Naive thymus-derived CD8-positive, alpha-beta T cell (primary cell): Measurements from ENCODE around the gene IFITM1. TPM values are rescaled to one million over a fixed set of nuclear protein-coding genes. Genes with fewer than 3 reads are reported as not detected.
"Not testable (repeated sequence)": the region's sequence is repeated elsewhere in the genome, so short reads cannot be mapped to it uniquely, and the experiment has no call there.

Experiments
- ATAC-seq, 2 donors: fragments of 150-1000 bp; cut with Tn5 transposase in 1 of 2; sonication (Bioruptor Pico), chemical (Tn5 transposase) in 1 of 2; 1 replicate in 1 of 2; 2 replicates in 1 of 2; pipeline ENCODE4 v1.10.0; 2021; ENCODE audit warnings: mild to moderate bottlenecking in 2 of 2, moderate library complexity in 2 of 2
- POLR2A ChIA-PET: fragments of 350-600 bp; sonication (Branson Sonifier 250); formaldehyde crosslinking; loops from one replicate; lab custom pipeline; 2021; ENCODE audit warnings: antibody characterized with exemption; lab: Charles Lee
- DNase-seq, 10 donors: peaks; one replicate each; pipeline versions ENCODE4 v3.0.0 to v3.0.0-alpha.2; 2020 to 2022
- H3K27ac Mint-ChIP-seq, 10 donors: one replicate each; pipeline ENCODE4 v1.8.0; 2020 to 2022; ENCODE audit warnings: mild to moderate bottlenecking in 10 of 10, mixed read lengths in 10 of 10, moderate library complexity in 4 of 10, inconsistent platforms in 1 of 10
- H3K27me3 Mint-ChIP-seq, 5 donors: one replicate each; pipeline ENCODE4 v1.8.0; 2021 to 2022; ENCODE audit warnings: mixed read lengths in 5 of 5
- H3K36me3 Mint-ChIP-seq, 3 donors: one replicate each; pipeline ENCODE4 v1.8.0; 2020 to 2022; ENCODE audit warnings: mixed read lengths in 3 of 3, mild to moderate bottlenecking in 2 of 3, inconsistent platforms in 1 of 3
- H3K4me1 Mint-ChIP-seq, 4 donors: one replicate each; pipeline ENCODE4 v1.8.0; 2021 to 2022; ENCODE audit warnings: mixed read lengths in 4 of 4
- H3K4me3 Mint-ChIP-seq, 10 donors: one replicate each; pipeline ENCODE4 v1.8.0; 2020 to 2022; ENCODE audit warnings: mild to moderate bottlenecking in 10 of 10, mixed read lengths in 10 of 10, moderate library complexity in 6 of 10, inconsistent platforms in 1 of 10
- H3K9me3 Mint-ChIP-seq, 9 donors: one replicate each; pipeline ENCODE4 v1.8.0; 2020 to 2022; ENCODE audit warnings: mixed read lengths in 9 of 9, mild to moderate bottlenecking in 3 of 9, inconsistent platforms in 1 of 9, moderate library complexity in 1 of 9
- polyA plus RNA-seq, 3 donors: library from polyadenylated mRNA; unstranded; fragments of 300-500 nt; fragmentation: Illumina TruSeq; gene quantifications; one replicate each; pipeline ENCODE4 v1.2.3, GENCODE V29; 2021
- total RNA-seq, 8 experiments: library from RNA in 2 of 8; stranded (reverse) in 2 of 8; gene quantifications; one replicate each; pipeline ENCODE4 v1.2.3 and lab custom pipeline; 2021 to 2026

The IFITM1 gene
- total and polyA plus RNA-seq, 5 experiments from 2014 or later: 90.0 to 2,198 (median 1,833) TPM

GRCh38 chr11:330694-331357 lies 17.0 kb downstream of the IFITM1 start:
- DNase-seq (no peak), ATAC-seq (no peak)
- POLR2A ChIA-PET: interaction anchor here (0.8 to 5.6 kb wide), 7 partner anchors 9 to 86 kb away, joined by 3 to 38 read pairs (median 20); no protein-coding TSS in a partner anchor
- Mint-ChIP-seq H3K4me1 (peaks cover 30 to 86% (median 71%) of the 10 kb centered on the region in 4 donors), H3K27me3 (no peaks in the 10 kb centered on the region), H3K36me3 (no peaks in the 10 kb centered on the region), H3K27ac (peak overlapping the region; percentile 64 to 94 (median 88)), H3K9me3 (no peaks in the 10 kb centered on the region), H3K4me3 (peak overlapping the region; percentile 40 to 84 (median 66))

GRCh38 chr11:331358-332060 lies 17.7 kb downstream of the IFITM1 start:
- H3K4me1 Mint-ChIP-seq: peaks cover 32 to 86% (median 71%) of the 10 kb centered on the region in 4 donors
- no peaks in the 10 kb centered on the region for H3K27me3 Mint-ChIP-seq
- no peaks in the 10 kb centered on the region for H3K9me3 Mint-ChIP-seq
- H3K4me3 Mint-ChIP-seq: peak overlapping the region; percentile 40 to 84 (median 66)
- POLR2A ChIA-PET: interaction anchor here (0.6 to 5.6 kb wide), 5 partner anchors 8 to 48 kb away, joined by 8 to 38 read pairs (median 24); no protein-coding TSS in a partner anchor
- no peaks in the 10 kb centered on the region for H3K36me3 Mint-ChIP-seq
- H3K27ac Mint-ChIP-seq: peak overlapping the region; percentile 53 to 92 (median 82)
- DNase-seq (no peak), ATAC-seq (no peak)

DNA sequence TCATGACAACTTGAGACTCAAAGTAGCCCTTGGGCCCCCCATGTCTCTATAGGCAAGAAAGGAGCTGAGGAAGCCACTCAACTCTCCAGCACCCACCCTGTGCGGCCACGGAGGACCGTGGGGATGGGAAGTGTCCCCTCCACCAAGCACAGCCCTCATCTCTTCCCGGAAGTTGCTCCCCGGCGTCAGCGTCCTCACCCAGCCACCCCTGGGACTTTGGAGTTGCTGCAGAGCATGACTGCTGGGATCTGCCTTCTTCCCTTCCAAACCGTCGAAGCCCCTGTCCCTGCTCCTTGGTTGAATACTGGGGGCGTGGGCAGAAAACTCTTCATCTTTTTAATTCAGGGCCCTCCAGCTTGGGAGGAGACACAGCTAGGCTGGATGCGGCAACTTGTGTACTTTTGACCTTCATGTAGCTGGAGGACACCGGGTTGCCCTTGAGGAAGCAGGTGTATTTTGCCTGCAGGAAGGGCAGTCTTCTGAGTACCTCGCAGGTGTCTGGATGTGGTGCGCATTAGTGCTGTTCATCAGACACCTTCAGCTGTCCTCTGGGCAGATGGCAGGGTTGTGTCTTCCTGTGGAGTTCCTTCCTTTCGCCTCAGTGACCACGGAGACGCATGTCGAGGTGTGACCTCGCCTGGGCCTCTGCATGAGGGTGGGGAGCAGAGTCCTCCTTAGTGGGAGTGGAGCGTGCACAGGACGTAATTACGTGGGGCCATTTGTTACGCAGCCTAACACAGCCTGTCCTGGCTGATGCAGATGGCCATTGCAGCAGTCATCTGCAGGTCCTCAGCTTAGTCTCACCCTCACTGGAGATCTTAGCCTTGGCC lies 19.0 kb downstream of the IFITM1 start:
- peak overlapping the region in 9 of 10 donors; percentile 18 to 70 (median 54) for H3K4me3 Mint-ChIP-seq
- no peaks in the 10 kb centered on the region for H3K9me3 Mint-ChIP-seq
- ATAC-seq (no peak), DNase-seq (no peak)
- H3K27me3 Mint-ChIP-seq: no peaks in the 10 kb centered on the region
- POLR2A ChIA-PET: interaction anchor here (0.6 to 2.4 kb wide), 4 partner anchors 9 to 17 kb away, joined by 3 to 7 read pairs (median 4); no protein-coding TSS in a partner anchor
- H3K36me3 Mint-ChIP-seq: no peaks in the 10 kb centered on the region
- peak overlapping the region in 8 of 10 donors; percentile 20 to 76 (median 44) for H3K27ac Mint-ChIP-seq
- peaks cover 32 to 84% (median 66%) of the 10 kb centered on the region in 4 donors for H3K4me1 Mint-ChIP-seq

GRCh38 chr11:333616-334263 lies 19.9 kb downstream of the IFITM1 start:
- POLR2A ChIA-PET: interaction anchor here (0.6 to 2.4 kb wide), 2 partner anchors 10 to 12 kb away, joined by 3 to 7 read pairs; no protein-coding TSS in a partner anchor
- DNase-seq, H3K9me3 Mint-ChIP-seq, ATAC-seq, H3K4me3 Mint-ChIP-seq, H3K36me3 Mint-ChIP-seq, H3K27me3 Mint-ChIP-seq: not testable (repeated sequence)
- Mint-ChIP-seq H3K4me1 (peaks cover 34 to 77% (median 65%) of the 10 kb centered on the region in 4 donors), H3K27ac (peak overlapping the region in 2 of 10 donors; percentile 35 to 69)

DNA sequence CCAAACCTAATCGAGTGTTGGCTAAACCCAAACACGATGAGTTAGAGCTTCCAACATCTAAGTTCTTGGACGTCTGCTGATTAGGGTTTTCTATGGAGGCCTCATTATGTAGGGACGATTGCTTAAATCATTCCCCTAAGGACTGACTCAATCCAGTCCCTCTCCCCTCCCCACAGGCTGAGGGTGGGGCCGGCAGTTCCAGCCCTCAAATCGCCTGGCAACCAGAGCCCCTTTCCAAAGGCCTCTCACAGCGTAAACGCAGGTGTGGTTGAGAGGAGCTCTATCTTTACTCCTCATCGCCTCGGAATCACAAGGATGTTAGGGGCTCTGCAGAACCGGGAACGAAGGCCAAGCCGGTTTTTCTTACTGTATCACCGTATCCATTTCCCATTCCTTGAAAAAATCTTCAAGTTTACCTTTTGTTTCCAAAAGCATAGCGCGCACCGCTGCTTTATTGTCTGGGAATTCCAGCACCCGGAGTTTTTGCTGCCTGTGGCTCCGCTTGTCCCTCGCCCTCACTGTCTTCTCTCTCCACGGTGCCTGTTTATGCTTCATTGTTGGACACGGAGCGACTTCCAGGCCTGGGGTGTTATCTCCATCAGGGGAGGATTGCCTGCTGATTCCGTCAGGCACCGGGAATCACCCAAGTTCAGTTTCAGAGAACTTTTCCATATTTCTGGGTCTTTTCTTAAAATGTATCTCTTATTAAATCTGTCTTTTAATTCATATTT lies 20.6 kb downstream of the IFITM1 start:
- Mint-ChIP-seq H3K9me3 (no peaks in the 10 kb centered on the region), H3K27me3 (no peaks in the 10 kb centered on the region), H3K4me3 (no peak overlapping the region), H3K36me3 (no peaks in the 10 kb centered on the region), H3K27ac (peak overlapping the region in 2 of 10 donors; percentile 14 to 46), H3K4me1 (peaks cover 29 to 71% (median 58%) of the 10 kb centered on the region in 4 donors)
- ATAC-seq (no peak), DNase-seq (no peak)
- POLR2A ChIA-PET: interaction anchor here (2.4 kb wide), 1 partner anchor 11 kb away, joined by 7 read pairs; no protein-coding TSS in a partner anchor

DNA sequence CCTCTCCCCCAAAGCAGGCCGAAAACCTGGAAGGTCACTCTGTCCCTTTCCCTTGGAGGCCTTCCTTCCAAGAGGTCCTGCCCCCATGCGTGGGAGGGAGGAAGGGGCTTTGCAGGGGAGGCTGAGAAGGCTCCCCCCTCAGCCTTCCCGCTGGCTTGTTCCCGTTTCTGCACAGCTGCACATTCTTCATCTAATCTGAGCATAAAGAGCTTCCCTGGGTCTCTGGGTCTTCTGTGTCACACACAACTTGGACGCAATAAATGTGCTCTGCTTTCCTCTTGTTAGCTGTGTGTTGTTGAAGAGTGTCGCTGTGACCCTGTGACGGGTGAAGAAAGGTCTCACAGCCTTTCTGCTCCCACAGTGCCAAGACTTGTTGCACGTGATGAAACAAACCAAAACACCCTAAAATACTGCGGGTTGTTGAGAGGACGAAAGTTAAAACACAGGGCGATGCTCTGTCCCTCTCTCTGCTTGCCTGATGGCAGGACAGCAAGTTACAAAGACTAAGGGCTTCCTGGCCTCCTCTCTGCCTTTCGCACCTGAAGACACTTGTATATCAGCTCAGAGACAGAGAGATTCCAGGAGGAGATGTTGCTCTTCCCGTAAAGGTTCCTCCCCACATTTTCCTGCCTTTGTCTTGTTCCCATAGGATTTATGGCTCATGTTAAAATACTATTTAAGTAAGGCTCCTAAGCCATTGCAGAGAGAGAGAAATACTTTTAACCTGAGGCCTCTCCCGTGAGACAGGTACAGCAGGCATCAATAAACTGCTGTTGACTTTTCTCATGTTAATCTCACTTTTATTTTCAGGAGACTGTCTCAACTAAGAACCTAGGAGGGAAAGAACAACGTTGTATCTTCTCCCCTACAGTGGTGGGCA lies 22.2 kb downstream of the IFITM1 start:
- Mint-ChIP-seq H3K4me1 (peaks cover 24 to 62% (median 50%) of the 10 kb centered on the region in 4 donors), H3K27ac (peak overlapping the region; percentile 10 to 88 (median 70)), H3K4me3 (peak overlapping the region in 7 of 10 donors; percentile 12 to 75 (median 45)), H3K36me3 (no peaks in the 10 kb centered on the region), H3K9me3 (no peaks in the 10 kb centered on the region), H3K27me3 (no peaks in the 10 kb centered on the region)
- DNase-seq (no peak), ATAC-seq (peak in 1 of 2 donors; percentile 27)
- POLR2A ChIA-PET: interaction anchor here (0.6 kb wide), 1 partner anchor 13 kb away, joined by 3 read pairs; no protein-coding TSS in a partner anchor

- H3K4me3 Mint-ChIP-seq: peak overlapping the region in 7 of 10 donors; percentile 12 to 75 (median 45)
- peak overlapping the region; percentile 10 to 88 (median 70) for H3K27ac Mint-ChIP-seq
Measured at GRCh38 chr11:336659-337198, 22.9 kb downstream of the IFITM1 start.

DNA sequence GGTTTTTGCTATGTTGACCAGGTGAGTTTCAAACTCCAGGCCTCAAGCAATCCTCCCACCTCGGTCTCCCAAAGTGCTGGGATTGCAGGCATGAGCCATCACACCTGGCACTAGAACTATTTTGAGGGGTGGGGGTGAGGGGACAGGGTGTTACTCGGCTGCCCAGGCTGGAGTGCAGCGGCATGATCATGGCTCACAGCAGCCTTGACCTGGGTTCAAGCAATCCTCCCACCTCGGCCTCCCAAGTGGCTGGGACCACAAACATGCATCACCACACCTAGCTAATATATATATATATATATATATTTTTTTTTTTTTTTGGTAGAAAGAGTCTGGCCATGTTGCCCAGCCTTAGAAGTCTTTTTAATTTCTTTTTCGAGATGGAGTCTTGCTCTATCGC lies 23.9 kb downstream of the IFITM1 start:
- H3K36me3 Mint-ChIP-seq: no peaks in the 10 kb centered on the region
- H3K27me3 Mint-ChIP-seq: no peaks in the 10 kb centered on the region
- POLR2A ChIA-PET: interaction anchor here (0.6 to 1.1 kb wide), 3 partner anchors 16 to 40 kb away, joined by 3 to 4 read pairs (median 3); no protein-coding TSS in a partner anchor

More at GRCh38 chr11:336659-337198, 22.9 kb downstream of the IFITM1 start:
- no peaks in the 10 kb centered on the region for H3K27me3 Mint-ChIP-seq
- no peaks in the 10 kb centered on the region for H3K36me3 Mint-ChIP-seq
- DNase-seq (no peak), ATAC-seq (peak in 1 of 2 donors; percentile 23)
- peaks cover 26 to 62% (median 50%) of the 10 kb centered on the region in 4 donors for H3K4me1 Mint-ChIP-seq
- POLR2A ChIA-PET: interaction anchor here (1.1 kb wide), 1 partner anchor 17 kb away, joined by 3 read pairs; no protein-coding TSS in a partner anchor
- no peaks in the 10 kb centered on the region for H3K9me3 Mint-ChIP-seq

GRCh38 chr11:339963-340362 lies 26.1 kb downstream of the IFITM1 start:
- H3K4me1 Mint-ChIP-seq: peaks cover 25 to 55% (median 47%) of the 10 kb centered on the region in 4 donors
- DNase-seq: no peak
- POLR2A ChIA-PET: interaction anchor here (1.0 to 3.3 kb wide), 4 partner anchors 11 to 50 kb away, joined by 3 to 24 read pairs (median 6); no protein-coding TSS in a partner anchor
- no peak overlapping the region for H3K4me3 Mint-ChIP-seq
- no peaks in the 10 kb centered on the region for H3K9me3 Mint-ChIP-seq
- H3K27ac Mint-ChIP-seq: no peak overlapping the region
- no peaks in the 10 kb centered on the region for H3K36me3 Mint-ChIP-seq
- ATAC-seq: no peak
- no peaks in the 10 kb centered on the region for H3K27me3 Mint-ChIP-seq

More for the DNA sequence above, 23.9 kb downstream of the IFITM1 start:
- ATAC-seq (no peak), DNase-seq (no peak)
- H3K27ac Mint-ChIP-seq: no peak overlapping the region
- no peaks in the 10 kb centered on the region for H3K9me3 Mint-ChIP-seq
- peak overlapping the region in 1 of 10 donors; percentile 29 for H3K4me3 Mint-ChIP-seq
- H3K4me1 Mint-ChIP-seq: peaks cover 27 to 64% (median 52%) of the 10 kb centered on the region in 4 donors
